GM21381 (cell line): ENCODE data around the gene PLAGL2.
"Not testable (repeated sequence)": the region's sequence is repeated elsewhere in the genome, so short reads cannot be mapped to it uniquely, and the experiment has no call there.

ENCODE experiments used
- ATAC-seq: cut with Tn5 transposase; IDR thresholded peaks from one replicate; pipeline ENCODE4 v1.9.1; 2021; ENCODE audit warnings: mild to moderate bottlenecking, moderate library complexity; ENCODE audit not compliant: unreplicated experiment

PLAGL2 gene

DNA sequence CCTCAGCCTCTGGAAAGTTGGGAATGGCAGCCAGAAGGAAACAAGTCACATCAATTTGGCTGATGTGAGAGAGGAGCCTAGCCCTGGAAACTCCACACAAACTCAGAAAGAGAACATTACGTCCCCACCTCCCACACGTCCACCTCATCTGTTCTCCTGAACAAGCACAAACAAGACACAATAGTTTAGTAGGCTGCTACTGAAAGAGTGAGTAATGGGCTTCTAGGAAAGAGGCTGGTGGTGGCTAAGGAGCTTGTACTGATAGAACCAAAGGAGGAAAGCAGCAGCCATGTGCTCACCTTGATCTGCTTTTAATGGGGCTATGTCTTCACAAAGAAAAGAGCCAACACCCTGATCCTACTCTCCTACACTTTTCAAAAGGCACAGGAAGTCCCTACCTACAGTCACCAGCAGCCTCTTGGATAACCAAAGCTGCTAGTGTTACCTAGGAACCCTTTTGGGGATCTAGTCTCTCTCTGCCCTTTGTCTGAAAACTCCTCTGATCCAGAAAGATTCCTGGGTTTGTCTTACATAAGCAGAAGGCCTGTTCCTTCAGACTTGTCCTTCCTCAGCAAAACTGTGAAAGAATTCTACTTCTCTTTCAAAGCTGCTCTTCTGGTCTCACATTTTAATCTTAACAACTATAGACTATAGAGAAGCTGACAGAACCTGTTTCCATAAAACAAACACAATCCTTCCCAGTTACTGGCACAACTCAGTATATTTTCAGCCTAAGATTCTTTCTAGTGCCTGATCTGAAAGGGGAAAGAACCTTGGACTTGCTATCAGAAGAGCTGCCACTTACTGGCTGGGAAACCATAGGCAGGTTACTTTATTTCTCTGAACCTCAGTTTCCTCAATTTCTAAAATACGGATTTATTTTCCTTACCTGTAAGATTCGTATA is 3.1 kb downstream of the PLAGL2 start:
- no peak for ATAC-seq

DNA sequence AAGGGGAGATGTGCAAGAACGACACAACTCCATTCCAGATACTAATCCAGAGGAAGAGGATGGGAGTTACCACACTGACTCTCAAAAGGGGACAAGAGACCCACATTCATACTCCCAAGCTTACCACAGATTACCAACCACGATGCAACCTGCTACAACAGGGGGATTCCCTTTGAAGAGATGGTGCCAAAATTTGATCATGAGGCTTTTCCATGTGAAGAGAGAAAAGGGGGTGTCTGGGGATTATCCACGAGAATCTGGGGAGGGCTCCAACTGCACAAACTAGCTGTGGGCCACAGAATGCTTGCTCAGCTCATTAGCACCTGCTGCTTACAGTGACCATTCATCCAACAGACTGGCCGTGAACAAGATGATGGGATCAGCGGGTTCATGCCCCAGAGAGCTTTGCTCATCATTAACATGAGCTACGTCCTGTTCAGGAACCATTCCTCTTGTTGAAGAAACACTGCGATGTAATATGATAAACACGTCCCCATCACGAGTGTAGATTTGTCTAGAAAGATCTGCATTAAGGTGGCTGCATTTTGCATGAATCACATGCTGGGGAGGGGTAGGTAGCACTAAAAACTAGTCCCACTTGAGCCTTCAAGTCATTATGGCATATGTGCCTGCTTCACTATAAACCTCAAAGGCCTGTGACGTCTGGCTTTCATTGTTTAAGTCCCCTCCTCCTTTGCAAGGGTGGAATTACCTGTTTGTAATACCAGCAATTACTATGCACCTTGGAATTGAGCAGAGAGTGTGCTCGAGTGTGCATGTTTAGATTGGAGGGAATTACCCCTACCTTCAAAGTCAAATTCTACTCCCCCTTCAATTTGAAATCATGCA is 4.0 kb downstream of the PLAGL2 start:
- ATAC-seq, result no peak

DNA sequence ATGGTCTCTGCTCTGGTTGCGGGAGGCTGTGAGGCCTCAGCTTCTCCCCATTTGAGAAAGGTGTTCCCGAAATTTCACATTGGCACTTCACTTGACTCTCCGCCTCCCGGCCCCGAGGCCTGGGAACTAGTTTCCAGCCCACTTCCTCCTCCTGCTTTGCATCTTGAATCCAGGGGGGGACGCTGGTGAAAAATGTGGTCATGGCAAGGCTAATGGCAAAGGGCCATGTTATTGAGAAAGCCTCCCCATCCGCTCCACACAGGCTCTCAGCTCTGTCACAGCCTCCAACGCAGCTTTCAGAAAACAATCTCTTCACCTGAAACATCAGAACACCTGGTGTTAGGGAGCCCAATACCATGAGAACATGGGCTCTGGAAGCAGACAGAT is 5.6 kb downstream of the PLAGL2 start:
- no peak for ATAC-seq

DNA sequence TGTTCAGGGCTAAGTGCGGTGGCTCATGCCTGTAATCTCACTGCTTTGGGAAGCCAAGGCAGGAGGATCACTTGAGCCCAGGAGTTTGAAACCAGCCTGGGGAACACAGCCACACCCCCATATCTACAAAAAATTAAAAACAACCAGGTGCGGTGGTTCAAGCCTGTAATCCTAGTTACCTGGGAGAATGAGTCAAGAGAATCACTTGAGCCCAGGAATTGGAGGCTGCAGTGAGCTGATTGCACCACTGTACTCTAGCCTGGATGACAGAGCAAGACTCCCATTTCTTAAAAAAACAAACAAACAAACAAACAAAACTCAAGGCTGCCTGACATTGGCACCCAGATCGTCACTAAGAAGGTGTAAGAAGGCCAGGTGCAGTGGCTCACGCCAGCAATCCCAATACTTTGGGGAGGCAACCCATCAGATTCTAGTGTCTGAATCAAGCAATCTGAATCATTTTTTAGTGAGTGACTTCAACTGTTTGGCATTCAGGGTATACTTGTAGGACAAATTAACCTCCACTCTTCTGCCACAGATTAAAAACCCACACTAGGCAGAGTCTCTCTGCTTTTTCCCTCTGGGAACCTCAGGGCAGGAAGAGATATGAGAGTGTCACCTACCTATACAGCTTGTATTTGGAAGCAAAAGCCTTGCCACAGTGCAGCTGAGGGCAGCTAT is 6.1 kb downstream of the PLAGL2 start:
- ATAC-seq, result no peak

DNA sequence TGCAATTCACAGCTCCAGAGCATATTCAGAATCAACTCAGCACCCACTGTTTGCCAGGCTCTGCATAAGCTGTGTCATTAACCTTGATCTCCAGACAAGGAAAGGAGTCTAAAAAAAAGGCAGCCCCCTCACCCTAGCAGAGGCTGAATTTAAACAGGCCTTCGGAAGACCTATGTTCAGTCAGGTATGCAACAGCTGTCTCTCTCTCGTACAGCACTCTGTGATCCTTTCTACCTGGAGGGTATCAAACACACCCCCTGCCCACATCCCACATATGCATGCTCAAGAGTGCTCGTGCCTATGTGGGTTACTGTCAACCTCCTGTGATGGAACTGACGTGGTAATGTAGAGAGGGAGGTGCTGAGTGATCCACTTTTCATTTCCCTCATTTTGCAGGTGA is 8.5 kb downstream of the PLAGL2 start:
- no peak for ATAC-seq

DNA sequence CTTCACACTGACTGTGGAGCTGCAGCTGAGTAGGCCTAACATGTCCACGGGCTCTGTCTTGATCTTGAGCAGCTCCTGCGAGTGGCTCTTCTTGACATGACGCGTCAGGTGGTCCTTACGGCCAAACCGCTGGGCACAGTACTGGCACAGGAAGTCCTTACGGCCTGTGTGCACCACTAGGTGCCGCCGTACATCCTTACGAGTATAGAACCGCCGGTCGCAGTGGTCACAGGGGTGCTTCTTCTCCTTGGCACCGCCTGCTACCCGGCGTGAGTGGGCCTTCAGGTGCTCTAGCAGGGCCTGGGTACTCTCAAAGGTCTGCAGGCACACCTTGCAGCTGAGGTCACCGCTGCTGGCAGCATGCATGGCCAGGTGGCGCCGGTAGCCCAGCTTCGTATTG is 10.4 kb downstream of the PLAGL2 start:
- not testable (repeated sequence) for ATAC-seq

DNA sequence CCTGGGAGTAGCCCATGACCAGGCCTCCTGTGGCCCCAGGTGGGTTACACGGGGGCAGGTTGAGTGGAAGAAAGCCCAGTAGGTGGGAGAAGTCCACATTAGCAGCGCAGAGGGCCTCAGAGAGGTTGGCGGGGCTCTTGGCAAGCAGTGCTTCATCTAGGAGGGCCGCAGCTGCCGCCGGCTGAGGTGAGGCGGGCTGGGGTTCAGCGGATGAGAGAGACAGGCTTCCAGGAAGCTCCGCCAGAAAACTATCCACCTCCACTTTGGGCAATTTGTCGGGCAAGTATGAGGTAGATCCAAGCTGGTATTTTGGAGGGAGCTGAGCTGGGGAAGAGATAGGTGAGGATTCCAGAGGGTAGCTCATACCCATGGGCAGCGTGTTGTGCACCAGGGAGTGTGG is 10.9 kb downstream of the PLAGL2 start:
- not testable (repeated sequence) for ATAC-seq

DNA sequence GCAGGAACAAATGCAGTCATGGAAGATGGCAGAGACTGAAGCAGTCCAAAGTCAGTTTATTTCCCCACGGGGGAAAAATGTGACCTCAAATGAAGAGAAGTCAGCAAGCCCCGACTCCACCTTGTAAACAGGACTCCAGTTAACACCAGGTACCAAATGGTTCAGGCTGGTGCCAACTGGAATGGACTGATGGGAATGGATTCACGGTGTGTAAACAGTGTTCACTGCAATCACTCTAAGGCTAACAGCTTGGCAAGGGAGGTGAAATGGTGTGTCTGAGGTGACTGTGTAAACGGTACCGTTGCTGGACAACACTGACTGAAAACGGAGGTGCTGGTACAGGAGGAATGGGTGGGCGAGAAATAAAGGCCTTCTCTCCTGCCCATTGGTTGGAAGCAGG is 12.0 kb downstream of the PLAGL2 start:
- no peak for ATAC-seq

DNA sequence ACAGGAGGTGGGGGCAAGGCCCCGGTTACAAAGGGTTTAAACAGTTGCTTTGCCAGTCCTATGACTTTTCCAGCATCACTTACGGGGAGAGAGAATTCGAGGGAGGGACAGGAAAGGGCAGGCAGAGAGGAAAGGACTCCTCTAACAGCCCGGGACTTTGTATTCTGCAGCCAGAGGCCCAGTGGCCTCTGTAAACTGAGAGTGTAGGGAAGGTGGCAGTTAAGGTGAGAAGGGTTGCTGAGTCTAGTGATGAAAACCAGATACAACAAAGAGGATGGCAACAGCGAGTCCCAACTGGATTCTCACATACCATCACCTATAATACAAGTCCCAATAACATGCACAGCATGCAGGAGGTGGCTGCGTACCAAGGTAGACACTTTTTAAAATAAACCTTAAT is 13.5 kb downstream of the PLAGL2 start:
- ATAC-seq, result no peak

DNA sequence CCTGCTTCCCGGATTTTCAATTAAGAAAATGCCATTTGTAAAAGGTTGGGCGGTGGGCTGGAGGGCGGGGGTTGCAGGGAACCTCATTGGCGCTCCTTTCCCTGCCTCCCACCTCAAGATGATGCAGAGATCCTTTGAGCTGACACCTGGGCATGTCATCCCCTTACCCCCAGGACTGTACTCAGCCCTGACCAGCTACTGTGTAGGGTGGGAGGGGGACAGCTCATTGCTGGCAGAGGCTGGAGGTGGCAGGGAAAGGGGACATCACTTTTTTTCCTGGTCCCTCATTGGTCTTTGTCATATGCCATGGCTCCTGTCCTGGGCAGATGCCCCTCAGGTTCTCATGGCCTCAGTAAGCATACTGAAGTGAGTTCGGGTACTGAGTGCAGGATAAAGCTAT is 14.2 kb downstream of the PLAGL2 start:
- ATAC-seq, result not testable (repeated sequence)

DNA sequence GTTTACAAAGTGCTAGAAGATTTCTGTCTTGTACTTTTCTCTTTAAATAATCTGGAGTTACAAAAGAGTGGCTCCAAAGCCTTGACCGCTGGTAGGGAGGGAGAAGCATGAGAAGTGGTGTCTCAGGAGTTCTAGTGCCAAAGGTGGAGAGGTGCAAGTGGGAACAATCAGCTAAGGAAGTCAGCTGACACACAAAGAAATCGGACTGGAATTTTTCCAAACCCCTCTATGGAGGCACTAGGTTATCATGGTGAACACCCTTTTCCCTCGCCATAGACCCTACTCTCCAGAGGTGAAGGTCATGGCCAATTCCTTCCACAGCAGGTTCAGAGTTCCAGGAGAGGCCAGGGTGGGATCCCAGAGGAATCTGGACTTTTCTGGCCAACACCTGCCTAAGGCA is 14.8 kb downstream of the PLAGL2 start:
- ATAC-seq, result no peak

DNA sequence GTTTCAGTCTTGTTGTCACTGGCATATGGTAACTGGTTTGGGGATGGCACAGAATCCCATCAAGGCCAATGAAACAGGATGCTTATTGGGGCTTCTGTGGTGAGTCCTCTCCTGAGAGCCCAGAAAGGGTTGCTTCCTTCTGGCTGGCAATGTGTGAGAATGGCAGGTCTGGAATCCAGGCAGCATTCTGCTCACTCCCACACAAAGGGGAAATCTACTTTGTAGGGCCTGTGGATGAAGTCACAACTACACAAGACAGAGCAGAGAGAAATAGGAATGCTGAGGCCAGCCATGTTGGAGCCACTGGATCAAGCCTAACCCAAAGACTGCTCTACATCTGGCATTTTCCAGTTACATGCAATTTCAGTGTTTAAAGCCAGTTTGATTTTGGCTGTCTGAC is 15.7 kb downstream of the PLAGL2 start:
- ATAC-seq, result no peak

DNA sequence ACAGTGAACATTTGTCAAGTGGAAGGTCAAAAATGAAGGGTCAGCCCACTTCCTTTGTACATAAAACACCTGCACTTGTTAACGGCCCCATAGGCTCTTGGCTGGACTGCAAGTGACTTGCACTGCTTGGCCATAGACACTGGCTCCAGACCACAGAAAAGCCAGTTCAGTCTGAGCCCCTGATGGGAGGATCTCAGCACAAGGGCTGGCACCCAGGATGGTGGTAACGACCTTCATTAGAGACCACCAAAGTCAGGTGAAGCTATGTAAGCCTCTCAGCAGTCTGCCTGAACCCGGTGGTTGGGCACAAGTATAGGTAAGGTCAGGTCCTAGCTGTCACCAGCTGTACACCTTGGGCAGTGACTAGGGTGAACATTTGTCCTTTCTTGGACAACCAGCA is 16.1 kb downstream of the PLAGL2 start:
- ATAC-seq, result no peak

DNA sequence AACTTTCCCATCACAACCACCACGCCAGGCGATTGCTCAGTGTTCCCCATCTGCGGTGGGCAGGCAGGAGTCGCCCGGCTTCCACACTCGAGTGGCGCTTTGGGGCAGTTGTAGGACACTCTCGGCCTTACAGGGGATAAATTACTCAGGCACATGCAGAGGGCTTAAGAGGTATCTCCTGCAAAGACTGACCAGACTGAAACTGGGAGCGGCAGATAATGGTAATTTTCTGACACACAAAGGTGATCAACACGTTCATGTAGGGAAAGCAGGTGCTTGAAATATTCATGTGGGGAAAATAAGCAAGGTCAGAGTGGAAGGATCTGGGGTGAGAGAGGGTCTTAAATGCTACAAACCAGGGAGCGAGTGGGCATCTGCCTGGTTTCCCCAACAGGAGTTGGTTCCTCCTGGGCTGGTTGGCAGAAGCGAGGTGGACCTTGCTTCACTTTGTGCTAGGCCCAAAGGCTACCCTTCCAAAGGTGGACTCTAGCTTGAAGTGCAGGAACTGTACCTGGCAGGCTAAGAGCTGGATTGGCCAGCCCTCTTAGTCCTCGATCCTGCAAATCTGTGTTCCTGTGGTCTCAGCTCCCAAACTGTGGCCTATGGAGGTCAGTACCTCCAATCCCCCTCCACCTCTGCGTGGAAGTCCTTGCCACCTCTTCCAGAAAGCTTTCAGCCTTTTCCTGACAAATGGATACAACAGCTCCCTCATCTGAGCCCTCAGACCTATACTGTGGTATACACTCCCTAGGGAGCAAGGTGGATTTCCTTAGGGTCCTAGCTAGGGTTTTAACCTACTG is 16.7 kb downstream of the PLAGL2 start:
- no peak for ATAC-seq

DNA sequence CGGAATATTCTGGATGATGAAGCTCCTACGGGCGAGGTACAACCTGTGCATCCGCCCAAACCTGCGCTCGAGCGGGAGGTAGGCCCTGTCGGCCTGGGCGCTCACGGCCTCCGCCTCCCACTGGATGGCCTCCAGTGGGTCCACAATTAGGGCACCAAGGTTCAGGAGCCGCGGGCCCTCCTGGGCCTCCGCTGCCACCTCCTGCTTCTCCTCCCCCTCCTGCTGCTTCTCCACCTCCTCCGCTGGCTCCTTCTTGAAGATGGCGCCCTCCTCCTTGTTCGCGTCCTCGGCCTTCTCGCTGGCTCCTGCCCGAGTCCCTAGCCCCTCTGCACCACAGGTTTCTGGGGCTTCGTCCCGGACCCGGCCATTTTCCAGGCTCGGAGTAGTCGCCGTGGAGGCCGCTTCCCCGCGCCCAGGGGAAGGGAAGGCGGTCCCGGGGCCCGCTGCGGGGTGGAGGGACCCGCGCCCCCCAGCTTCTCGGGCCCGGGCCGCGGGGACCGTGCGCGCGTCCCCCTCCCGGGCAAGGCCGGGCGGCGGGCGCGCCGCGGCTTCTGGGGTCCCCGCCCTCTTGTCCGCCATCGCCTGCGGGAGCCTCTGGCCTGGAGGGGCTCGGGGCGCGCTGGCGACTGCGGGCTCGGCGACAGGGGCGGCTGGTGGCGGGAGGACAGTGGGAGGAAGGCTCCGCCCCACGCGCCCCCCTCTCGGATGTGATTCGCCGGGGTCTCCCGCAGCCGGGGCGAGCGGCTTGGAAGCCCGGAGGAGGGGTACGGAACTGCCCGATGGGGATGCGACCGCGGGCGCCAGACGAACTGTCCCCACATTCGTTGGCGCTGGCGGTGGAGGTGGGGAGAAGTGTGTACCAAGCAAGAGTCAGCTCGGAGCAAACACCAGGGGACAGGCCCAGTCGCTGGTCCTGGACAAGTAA is 17.6 kb downstream of the PLAGL2 start:
- no peak for ATAC-seq

DNA sequence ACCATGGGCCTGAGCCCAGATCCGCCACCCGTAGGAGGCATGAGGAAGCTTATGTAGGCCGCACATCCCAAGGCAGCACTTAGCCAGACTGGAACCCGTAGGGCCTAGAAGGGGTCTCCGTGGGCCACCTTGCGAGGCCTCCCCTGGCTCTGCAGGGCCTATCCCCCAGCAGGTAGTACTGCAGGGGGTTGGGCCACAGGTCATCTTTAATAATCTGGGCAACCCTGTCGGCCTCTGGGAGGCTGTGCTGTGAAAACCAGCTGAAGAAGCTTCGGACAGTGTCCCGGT is 18.5 kb downstream of the PLAGL2 start:
- ATAC-seq, result no peak

DNA sequence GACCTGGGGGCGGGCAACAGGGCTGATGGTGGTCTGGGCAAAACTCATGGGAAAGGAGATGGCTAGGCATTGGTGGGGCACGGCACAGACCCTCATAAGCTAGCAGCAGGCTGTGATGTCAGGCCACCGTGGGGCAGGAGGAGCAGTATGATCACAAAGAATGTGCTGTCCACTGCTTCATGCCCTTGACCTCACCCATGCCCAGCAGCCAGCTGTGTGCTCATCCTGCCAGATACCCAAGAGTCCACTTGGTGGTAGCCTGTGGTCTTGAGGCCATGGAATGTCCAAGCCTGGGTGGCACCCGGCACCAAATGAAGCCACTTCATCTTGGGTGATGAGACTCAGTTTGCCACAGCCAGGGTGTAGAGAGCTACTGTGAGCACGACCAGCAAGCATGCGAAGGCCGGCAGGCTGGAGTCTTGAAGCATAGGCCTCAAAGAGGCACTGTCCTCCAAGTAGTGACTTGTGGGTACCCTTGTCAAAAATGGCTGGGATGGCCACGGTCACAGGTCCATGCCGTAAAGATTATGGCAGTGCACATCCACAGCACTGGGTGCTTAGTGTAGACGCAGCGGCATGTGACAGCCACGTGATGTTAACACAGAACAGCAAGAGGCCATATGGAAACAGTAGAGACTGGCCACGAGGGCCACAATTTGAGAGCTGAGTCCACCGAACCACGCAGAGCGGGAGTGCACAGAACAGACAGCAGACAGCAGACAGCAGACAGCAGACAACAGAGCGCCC is 19.0 kb downstream of the PLAGL2 start:
- ATAC-seq, result no peak

DNA sequence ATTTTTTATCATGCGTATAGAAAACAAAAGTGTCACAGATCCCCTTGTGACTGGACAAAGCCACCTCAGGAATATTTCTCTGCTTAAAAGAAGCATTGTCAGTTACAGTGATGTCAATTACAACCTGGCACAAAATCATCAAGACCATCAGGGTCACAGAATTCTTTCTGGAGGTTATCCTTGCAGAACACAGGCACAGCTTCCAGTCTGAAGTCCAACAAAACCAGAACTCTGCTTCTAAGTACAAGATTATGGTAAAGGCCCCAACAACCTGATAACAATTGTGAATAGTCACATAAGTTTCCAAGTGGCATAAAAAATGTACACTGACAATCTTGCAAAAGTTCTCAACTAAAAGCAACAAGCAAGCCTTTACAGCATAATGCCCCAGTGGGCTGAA is 21.0 kb downstream of the PLAGL2 start:
- ATAC-seq, result no peak

DNA sequence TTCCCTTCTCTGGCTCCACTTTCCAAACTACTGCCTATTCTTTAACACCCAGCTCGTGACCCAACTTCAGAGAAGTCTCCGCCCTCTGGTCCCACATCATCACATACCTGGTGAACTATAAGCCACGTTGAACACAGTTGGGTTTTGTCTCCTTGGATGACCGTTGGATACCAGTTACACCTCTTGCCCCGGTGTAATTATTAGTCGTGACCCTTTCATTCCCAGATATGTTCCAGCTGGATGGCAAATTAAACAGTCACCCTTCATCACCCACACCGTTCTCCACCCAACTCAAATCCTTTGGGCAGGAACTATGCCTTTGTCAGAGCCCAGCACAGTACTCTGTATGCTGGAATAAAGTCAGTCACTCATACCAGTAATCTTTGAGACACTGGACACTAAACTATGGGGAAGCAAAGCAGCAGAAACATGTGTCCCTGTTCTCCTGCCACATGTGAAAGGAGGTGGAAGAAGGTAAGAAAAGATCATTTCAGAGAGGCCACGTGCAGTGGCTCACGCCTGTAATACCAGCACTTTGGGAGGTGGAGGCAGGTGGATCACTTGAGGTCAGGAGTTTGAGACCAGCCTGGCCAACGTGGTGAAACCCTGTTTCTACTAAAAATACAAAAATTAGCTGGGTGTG is 22.5 kb downstream of the PLAGL2 start:
- no peak for ATAC-seq
